Peyer's patch (tissue), 4 donors: ENCODE data around the gene AP4E1. TPM values are rescaled to one million over a fixed set of nuclear protein-coding genes. Genes with fewer than 3 reads are reported as not detected.

ENCODE experiments used
- DNase-seq, 3 donors: peaks; one replicate each; pipeline ENCODE4 v3.0.0-alpha.2; 2017 to 2019
- H3K27ac ChIP-seq, 4 donors: fragments of 200-600 bp; sonication (generic); one replicate each; pipeline ENCODE4 v1.5.1; 2016 to 2019
- H3K27me3 ChIP-seq, 2 donors: fragments of 200-600 bp; sonication (generic); one replicate each; pipeline ENCODE4 v1.5.1; 2019
- H3K36me3 ChIP-seq, 3 donors: fragments of 200-600 bp; sonication (generic); one replicate each; pipeline ENCODE4 v1.5.1; 2016 to 2019
- H3K4me1 ChIP-seq, 4 donors: fragments of 200-600 bp; sonication (generic); one replicate each; pipeline ENCODE4 v1.5.1; 2016 to 2019
- H3K4me3 ChIP-seq, 4 donors: fragments of 200-600 bp; sonication (generic); 1 replicate in 3 of 4; 2 replicates in 1 of 4; pipeline ENCODE4 v1.5.1; 2016 to 2019; ENCODE audit warnings: mild to moderate bottlenecking in 1 of 4
- H3K9me3 ChIP-seq, 4 donors: fragments of 200-600 bp; sonication (generic); one replicate each; pipeline ENCODE4 v1.5.1; 2016 to 2019; ENCODE audit warnings: mild to moderate bottlenecking in 1 of 4
- POLR2A ChIP-seq, 2 donors: fragments of 450-650 bp; IDR thresholded peaks; one replicate each; pipeline ENCODE4 v1.5.1; 2017; ENCODE audit warnings: antibody characterized with exemption in 2 of 2, mild to moderate bottlenecking in 2 of 2, moderate library complexity in 2 of 2
- total RNA-seq, 4 donors: library from RNA; depleted of rRNA; stranded (reverse); fragments of >200 nt; gene quantifications; one replicate each; pipeline ENCODE4 v1.1.0, GENCODE V29; 2016
- TF ChIP-seq, protein P1 (sequence below), 6 experiments: fragments of 450-650 bp in 4 of 6; fragments of 200-600 bp in 2 of 6; sonication (generic) in 1 of 6; IDR thresholded peaks; one replicate each; pipeline ENCODE4 v1.5.1; 2017 to 2019; ENCODE audit warnings: antibody characterized with exemption in 6 of 6, mild to moderate bottlenecking in 3 of 6, moderate library complexity in 1 of 6

Gene AP4E1
- total RNA-seq, 4 donors from 2014 or later: 8.3 to 13.7 (median 11.9) TPM

GRCh38 chr15:51051776-51052175 lies 143.3 kb downstream of the AP4E1 start:
- Histone ChIP-seq H3K27me3 (no peaks in the 10 kb centered on the region), H3K27ac (no peak overlapping the region), H3K9me3 (no peaks in the 10 kb centered on the region), H3K36me3 (no peaks in the 10 kb centered on the region), H3K4me3 (no peak overlapping the region), H3K4me1 (peaks cover 0 to 10% (median 2%) of the 10 kb centered on the region in 4 donors)
- DNase-seq: peak in 1 of 3 donors; percentile 48
- TF ChIP-seq, protein P1, sequence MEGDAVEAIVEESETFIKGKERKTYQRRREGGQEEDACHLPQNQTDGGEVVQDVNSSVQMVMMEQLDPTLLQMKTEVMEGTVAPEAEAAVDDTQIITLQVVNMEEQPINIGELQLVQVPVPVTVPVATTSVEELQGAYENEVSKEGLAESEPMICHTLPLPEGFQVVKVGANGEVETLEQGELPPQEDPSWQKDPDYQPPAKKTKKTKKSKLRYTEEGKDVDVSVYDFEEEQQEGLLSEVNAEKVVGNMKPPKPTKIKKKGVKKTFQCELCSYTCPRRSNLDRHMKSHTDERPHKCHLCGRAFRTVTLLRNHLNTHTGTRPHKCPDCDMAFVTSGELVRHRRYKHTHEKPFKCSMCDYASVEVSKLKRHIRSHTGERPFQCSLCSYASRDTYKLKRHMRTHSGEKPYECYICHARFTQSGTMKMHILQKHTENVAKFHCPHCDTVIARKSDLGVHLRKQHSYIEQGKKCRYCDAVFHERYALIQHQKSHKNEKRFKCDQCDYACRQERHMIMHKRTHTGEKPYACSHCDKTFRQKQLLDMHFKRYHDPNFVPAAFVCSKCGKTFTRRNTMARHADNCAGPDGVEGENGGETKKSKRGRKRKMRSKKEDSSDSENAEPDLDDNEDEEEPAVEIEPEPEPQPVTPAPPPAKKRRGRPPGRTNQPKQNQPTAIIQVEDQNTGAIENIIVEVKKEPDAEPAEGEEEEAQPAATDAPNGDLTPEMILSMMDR (IDR thresholded peaks at IDR 0.05): no peak
- no peak for TF ChIP-seq POLR2A (IDR thresholded peaks at IDR 0.05)

- no peak for TF ChIP-seq POLR2A (IDR thresholded peaks at IDR 0.05)
- TF ChIP-seq, protein P1 (IDR thresholded peaks at IDR 0.05): no peak
Observed at GRCh38 chr15:51053571-51053970, 145.1 kb downstream of the AP4E1 start.

DNA sequence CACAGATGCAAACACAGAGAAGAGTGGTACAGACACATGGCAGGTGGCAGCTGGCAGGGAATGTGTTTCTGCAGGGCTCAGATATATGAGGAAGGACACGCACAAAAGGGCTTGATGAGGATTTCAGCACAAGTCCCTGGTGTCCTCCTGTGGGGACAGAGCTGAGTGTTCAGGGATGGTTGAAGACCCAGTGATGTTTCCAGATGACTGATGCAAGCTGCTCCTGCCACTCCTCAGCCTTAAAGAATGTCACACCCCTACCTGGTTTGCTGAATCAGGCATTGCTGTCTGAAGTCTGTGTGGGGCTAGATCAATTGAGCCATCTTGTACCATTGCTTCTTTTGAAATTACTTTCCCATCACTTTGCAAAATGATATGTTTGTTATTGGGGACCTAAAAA lies 146.1 kb downstream of the AP4E1 start:
- TF ChIP-seq, protein P1 (IDR thresholded peaks at IDR 0.05): no peak
- TF ChIP-seq POLR2A (IDR thresholded peaks at IDR 0.05): no peak
- DNase-seq: no peak
- Histone ChIP-seq H3K4me1 (peaks cover 0 to 5% (median 0%) of the 10 kb centered on the region in 4 donors), H3K4me3 (no peak overlapping the region), H3K27me3 (no peaks in the 10 kb centered on the region), H3K9me3 (no peaks in the 10 kb centered on the region), H3K27ac (no peak overlapping the region), H3K36me3 (no peaks in the 10 kb centered on the region)

More at GRCh38 chr15:51053571-51053970, 145.1 kb downstream of the AP4E1 start:
- no peak overlapping the region for H3K27ac ChIP-seq
- no peaks in the 10 kb centered on the region for H3K36me3 ChIP-seq
- no peak overlapping the region for H3K4me3 ChIP-seq
- no peaks in the 10 kb centered on the region for H3K9me3 ChIP-seq
- no peak for DNase-seq
- H3K4me1 ChIP-seq: peaks cover 0 to 5% (median 0%) of the 10 kb centered on the region in 4 donors
- H3K27me3 ChIP-seq: no peaks in the 10 kb centered on the region

Other genes starting within 250 kb of the AP4E1 start
- gene TRPM7, start 221.9 kb upstream of the AP4E1 start, total RNA-seq: 10 to 100 TPM; 44.1 to 93.3 (median 63.6) TPM
- gene SPPL2A, start 143.0 kb upstream of the AP4E1 start, total RNA-seq: 100 to 1,000 TPM in 3 of 4 donors, 10 to 100 TPM in 1; 47.0 to 425 (median 332) TPM
- 1 to 10 TPM; 3.2 to 5.8 (median 4.0) TPM for gene TNFAIP8L3, start 186.2 kb downstream of the AP4E1 start, total RNA-seq